Liver (tissue), 9 donors: Measurements from ENCODE around the gene PIK3CA. TPM values are rescaled to one million over a fixed set of nuclear protein-coding genes. Genes with fewer than 3 reads are reported as not detected.
"Not testable (repeated sequence)": the region's sequence is repeated elsewhere in the genome, so short reads cannot be mapped to it uniquely, and the experiment has no call there.

Experiments used
- DNase-seq: peaks from one replicate; pipeline ENCODE4 v3.0.0-alpha.2; 2017; ENCODE audit warnings: low spot score
- H3K27ac ChIP-seq, 2 donors: one replicate each; pipeline ENCODE4 v1.7.0; 2013; ENCODE audit warnings: inconsistent platforms in 2 of 2, low read length in 2 of 2, control low read depth in 1 of 2, low read depth in 1 of 2, mild to moderate bottlenecking in 1 of 2
- H3K27me3 ChIP-seq, 4 donors: one replicate each; pipeline versions ENCODE4 v1.6.1 to v1.7.0; 2013; ENCODE audit warnings: low read length in 3 of 4, inconsistent platforms in 1 of 4, mild to moderate bottlenecking in 1 of 4, moderate library complexity in 1 of 4; ENCODE audit not compliant: control insufficient read depth in 4 of 4, insufficient read depth in 4 of 4
- H3K36me3 ChIP-seq, 4 donors: one replicate each; pipeline versions ENCODE4 v1.6.1 to v1.7.0; 2013; ENCODE audit warnings: low read length in 3 of 4, mild to moderate bottlenecking in 3 of 4, low read depth in 1 of 4, moderate library complexity in 1 of 4; ENCODE audit not compliant: control insufficient read depth in 4 of 4, insufficient read depth in 3 of 4
- H3K4me1 ChIP-seq, 4 donors: one replicate each; pipeline versions ENCODE4 v1.6.1 to v1.7.0; 2013; ENCODE audit warnings: low read length in 3 of 4, mild to moderate bottlenecking in 3 of 4, moderate library complexity in 1 of 4; ENCODE audit not compliant: control insufficient read depth in 4 of 4, insufficient read depth in 4 of 4
- H3K4me3 ChIP-seq, 3 donors: one replicate each; pipeline versions ENCODE4 v1.6.1 to v1.7.0; 2013; ENCODE audit warnings: low read length in 3 of 3, control low read depth in 1 of 3, low read depth in 1 of 3, mild to moderate bottlenecking in 1 of 3
- H3K9ac ChIP-seq, 2 donors: one replicate each; pipeline ENCODE4 v1.7.0; 2013; ENCODE audit warnings: low read length in 2 of 2, mild to moderate bottlenecking in 2 of 2, moderate library complexity in 2 of 2, control low read depth in 1 of 2, low read depth in 1 of 2
- H3K9me3 ChIP-seq, 4 donors: one replicate each; pipeline versions ENCODE4 v1.6.1 to v1.7.0; 2013; ENCODE audit warnings: low read length in 3 of 4; ENCODE audit not compliant: control insufficient read depth in 4 of 4
- EGR1 ChIP-seq, 2 donors: IDR thresholded peaks; 2 replicates each; pipeline ENCODE4 v1.6.1; 2016 to 2018; ENCODE audit warnings: antibody characterized with exemption in 2 of 2, low read depth in 2 of 2
- FOXA2 ChIP-seq: IDR thresholded peaks from 2 replicates; pipeline ENCODE4 v1.6.1; 2016; ENCODE audit warnings: antibody characterized with exemption
- HNF4A ChIP-seq, 2 donors: conservative IDR thresholded peaks; 2 replicates each; pipeline ENCODE4 v1.6.1; 2016; ENCODE audit warnings: antibody characterized with exemption in 2 of 2, mild to moderate bottlenecking in 2 of 2
- JUND ChIP-seq, 2 donors: IDR thresholded peaks; 2 replicates each; pipeline ENCODE4 v1.6.1; 2016; ENCODE audit warnings: antibody characterized with exemption in 2 of 2
- RAD21 ChIP-seq, 2 donors: IDR thresholded peaks; 2 replicates each; pipeline ENCODE4 v1.6.1; 2016; ENCODE audit warnings: antibody characterized with exemption in 2 of 2, mild to moderate bottlenecking in 2 of 2
- RXRA ChIP-seq, 2 donors: IDR thresholded peaks; 2 replicates each; pipeline ENCODE4 v1.6.1; 2017 to 2018; ENCODE audit warnings: antibody characterized with exemption in 2 of 2, mild to moderate bottlenecking in 1 of 2
- YY1 ChIP-seq: IDR thresholded peaks from 2 replicates; pipeline ENCODE4 v1.6.1; 2016; ENCODE audit warnings: antibody characterized with exemption, mild to moderate bottlenecking
- WGBS: extraction: QIAGEN DNeasy Blood & Tissue Kit; methylation state at CpG from one replicate; pipeline ENCODE4 v1.1.7; 2013; 5-methylcytosine and 5-hydroxymethylcytosine counted together
- polyA plus RNA-seq, 2 donors: library from polyadenylated mRNA; stranded (reverse) in 1 of 2; unstranded in 1 of 2; fragments of 200-250 nt in 1 of 2; fragments of >200 nt in 1 of 2; fragmentation: Nextera tagmentation in 1 of 2; extraction: Ambion mirVana in 1 of 2; gene quantifications; one replicate each; pipeline versions ENCODE4 v1.2.1 to v1.2.3, GENCODE V29; 2013 to 2015
- total RNA-seq, 2 donors: library from RNA; depleted of rRNA; stranded (reverse); fragments of >200 nt; gene quantifications; one replicate each; pipeline ENCODE4 v1.2.3, GENCODE V29; 2014
- TF ChIP-seq, protein P1 (sequence below): fragments of 150-350 bp; IDR thresholded peaks from 2 replicates; pipeline ENCODE4 v1.5.1; 2017; ENCODE audit warnings: improper control_type of control experiment, low read depth, low read length; ENCODE audit not compliant: missing input control
- TF ChIP-seq, protein P2 (sequence below): IDR thresholded peaks from 2 replicates; pipeline ENCODE4 v1.6.1; 2016; ENCODE audit warnings: antibody characterized with exemption
- TF ChIP-seq, protein P3 (sequence below): IDR thresholded peaks from 2 replicates; pipeline ENCODE4 v1.6.1; 2016; ENCODE audit warnings: antibody characterized with exemption
- TF ChIP-seq, protein P4 (sequence below): IDR thresholded peaks from 2 replicates; pipeline ENCODE4 v1.6.1; 2016; ENCODE audit warnings: antibody characterized with exemption, mild to moderate bottlenecking
- donor health status: healthy.
- donor health status: healthy.
- donor health status: healthy.
- donor health status: healthy.
- donor health status: healthy.

The PIK3CA gene
- total and polyA plus RNA-seq, 4 donors, result 3.6 to 14.6 (median 7.2) TPM

DNA sequence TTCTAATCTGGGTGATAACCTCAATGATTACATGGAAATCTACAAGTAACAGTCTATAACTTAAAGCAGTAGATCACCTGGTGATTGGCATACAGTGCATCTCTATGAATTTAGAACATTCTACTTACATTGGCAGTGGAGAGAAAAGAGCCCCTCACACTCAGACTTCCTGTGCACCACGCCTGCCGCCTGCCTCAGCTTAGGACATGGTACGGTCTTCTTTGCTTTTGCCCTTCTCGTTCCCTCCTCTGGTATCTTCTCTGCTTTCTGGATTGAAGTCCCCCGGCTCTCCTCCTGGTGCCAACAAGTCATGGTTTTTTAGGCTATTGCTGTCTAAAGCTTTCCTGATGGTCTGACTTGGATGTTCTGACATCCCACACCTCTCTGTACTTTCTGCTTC, 110.7 kb downstream of the PIK3CA start:
- no peak for DNase-seq
- Histone ChIP-seq H3K9ac (no peak overlapping the region), H3K27me3 (no peaks in the 10 kb centered on the region), H3K4me1 (peaks cover 0 to 5% (median 2%) of the 10 kb centered on the region in 4 donors), H3K4me3 (no peak overlapping the region), H3K9me3 (peaks cover 0 to 3% (median 0%) of the 10 kb centered on the region in 4 donors), H3K36me3 (no peaks in the 10 kb centered on the region), H3K27ac (no peak overlapping the region)
- WGBS, result 87% methylated on average over 5 of the region's 5 CpGs
- TF ChIP-seq, protein P1, sequence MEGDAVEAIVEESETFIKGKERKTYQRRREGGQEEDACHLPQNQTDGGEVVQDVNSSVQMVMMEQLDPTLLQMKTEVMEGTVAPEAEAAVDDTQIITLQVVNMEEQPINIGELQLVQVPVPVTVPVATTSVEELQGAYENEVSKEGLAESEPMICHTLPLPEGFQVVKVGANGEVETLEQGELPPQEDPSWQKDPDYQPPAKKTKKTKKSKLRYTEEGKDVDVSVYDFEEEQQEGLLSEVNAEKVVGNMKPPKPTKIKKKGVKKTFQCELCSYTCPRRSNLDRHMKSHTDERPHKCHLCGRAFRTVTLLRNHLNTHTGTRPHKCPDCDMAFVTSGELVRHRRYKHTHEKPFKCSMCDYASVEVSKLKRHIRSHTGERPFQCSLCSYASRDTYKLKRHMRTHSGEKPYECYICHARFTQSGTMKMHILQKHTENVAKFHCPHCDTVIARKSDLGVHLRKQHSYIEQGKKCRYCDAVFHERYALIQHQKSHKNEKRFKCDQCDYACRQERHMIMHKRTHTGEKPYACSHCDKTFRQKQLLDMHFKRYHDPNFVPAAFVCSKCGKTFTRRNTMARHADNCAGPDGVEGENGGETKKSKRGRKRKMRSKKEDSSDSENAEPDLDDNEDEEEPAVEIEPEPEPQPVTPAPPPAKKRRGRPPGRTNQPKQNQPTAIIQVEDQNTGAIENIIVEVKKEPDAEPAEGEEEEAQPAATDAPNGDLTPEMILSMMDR, result no peak
- no peak for TF ChIP-seq EGR1 (IDR thresholded peaks at IDR 0.05; ENCODE audit: low read depth in 2 of 2)
- TF ChIP-seq FOXA2, result no peak
- TF ChIP-seq RXRA (IDR thresholded peaks at IDR 0.05), result no peak
- TF ChIP-seq RAD21 (IDR thresholded peaks at IDR 0.05), result no peak
- no peak for TF ChIP-seq JUND (IDR thresholded peaks at IDR 0.05)
- TF ChIP-seq HNF4A (conservative IDR thresholded peaks at IDR 0.05), result no peak
- TF ChIP-seq, protein P2, sequence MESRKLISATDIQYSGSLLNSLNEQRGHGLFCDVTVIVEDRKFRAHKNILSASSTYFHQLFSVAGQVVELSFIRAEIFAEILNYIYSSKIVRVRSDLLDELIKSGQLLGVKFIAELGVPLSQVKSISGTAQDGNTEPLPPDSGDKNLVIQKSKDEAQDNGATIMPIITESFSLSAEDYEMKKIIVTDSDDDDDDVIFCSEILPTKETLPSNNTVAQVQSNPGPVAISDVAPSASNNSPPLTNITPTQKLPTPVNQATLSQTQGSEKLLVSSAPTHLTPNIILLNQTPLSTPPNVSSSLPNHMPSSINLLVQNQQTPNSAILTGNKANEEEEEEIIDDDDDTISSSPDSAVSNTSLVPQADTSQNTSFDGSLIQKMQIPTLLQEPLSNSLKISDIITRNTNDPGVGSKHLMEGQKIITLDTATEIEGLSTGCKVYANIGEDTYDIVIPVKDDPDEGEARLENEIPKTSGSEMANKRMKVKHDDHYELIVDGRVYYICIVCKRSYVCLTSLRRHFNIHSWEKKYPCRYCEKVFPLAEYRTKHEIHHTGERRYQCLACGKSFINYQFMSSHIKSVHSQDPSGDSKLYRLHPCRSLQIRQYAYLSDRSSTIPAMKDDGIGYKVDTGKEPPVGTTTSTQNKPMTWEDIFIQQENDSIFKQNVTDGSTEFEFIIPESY, result no peak
- TF ChIP-seq, protein P3, sequence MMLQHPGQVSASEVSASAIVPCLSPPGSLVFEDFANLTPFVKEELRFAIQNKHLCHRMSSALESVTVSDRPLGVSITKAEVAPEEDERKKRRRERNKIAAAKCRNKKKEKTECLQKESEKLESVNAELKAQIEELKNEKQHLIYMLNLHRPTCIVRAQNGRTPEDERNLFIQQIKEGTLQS, result no peak
- no peak for TF ChIP-seq YY1
- TF ChIP-seq, protein P4, sequence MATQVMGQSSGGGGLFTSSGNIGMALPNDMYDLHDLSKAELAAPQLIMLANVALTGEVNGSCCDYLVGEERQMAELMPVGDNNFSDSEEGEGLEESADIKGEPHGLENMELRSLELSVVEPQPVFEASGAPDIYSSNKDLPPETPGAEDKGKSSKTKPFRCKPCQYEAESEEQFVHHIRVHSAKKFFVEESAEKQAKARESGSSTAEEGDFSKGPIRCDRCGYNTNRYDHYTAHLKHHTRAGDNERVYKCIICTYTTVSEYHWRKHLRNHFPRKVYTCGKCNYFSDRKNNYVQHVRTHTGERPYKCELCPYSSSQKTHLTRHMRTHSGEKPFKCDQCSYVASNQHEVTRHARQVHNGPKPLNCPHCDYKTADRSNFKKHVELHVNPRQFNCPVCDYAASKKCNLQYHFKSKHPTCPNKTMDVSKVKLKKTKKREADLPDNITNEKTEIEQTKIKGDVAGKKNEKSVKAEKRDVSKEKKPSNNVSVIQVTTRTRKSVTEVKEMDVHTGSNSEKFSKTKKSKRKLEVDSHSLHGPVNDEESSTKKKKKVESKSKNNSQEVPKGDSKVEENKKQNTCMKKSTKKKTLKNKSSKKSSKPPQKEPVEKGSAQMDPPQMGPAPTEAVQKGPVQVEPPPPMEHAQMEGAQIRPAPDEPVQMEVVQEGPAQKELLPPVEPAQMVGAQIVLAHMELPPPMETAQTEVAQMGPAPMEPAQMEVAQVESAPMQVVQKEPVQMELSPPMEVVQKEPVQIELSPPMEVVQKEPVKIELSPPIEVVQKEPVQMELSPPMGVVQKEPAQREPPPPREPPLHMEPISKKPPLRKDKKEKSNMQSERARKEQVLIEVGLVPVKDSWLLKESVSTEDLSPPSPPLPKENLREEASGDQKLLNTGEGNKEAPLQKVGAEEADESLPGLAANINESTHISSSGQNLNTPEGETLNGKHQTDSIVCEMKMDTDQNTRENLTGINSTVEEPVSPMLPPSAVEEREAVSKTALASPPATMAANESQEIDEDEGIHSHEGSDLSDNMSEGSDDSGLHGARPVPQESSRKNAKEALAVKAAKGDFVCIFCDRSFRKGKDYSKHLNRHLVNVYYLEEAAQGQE, result no peak

DNA sequence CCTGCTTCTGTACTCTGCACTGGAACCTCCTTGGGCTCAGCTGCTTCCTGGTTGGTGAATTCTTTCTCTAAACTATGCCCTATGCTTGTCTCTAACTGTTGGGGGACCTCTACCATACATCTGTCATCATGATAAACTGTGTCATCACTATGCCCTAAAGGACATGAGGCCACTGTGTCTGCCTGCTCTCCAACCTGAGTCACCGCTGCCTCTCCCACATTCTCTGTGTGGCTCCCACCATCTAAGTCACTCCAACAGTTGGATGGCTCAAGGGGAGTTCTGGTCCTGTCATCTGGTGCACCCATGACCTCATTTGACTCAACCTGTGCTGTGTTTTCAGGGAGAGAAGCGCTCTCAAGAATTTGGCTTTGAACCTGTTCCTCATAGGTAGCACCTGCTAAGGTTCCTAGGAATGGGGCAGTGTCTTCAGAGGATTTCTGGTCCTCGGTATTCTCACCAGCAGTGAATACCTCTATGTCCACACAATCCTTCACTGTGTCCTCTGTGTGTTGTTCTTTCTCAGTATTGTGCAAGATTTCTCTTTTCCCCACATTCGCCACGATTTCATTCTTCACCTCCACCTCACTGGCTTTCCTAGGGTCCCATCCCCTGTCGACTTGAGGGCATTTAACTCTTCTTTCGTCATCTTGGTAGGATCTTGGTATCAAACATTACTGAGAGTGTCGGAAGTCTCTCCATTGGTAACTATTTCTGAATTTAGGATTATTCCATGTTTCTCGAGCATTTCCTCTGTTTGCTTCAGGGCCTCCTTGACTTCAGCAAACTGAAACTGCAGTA, 112.0 kb downstream of the PIK3CA start:
- H3K9me3 ChIP-seq, H3K27me3 ChIP-seq, DNase-seq, H3K4me1 ChIP-seq, H3K27ac ChIP-seq, H3K9ac ChIP-seq, H3K4me3 ChIP-seq, H3K36me3 ChIP-seq: not testable (repeated sequence)
- WGBS, result 98% methylated on average over 9 of the region's 9 CpGs
